ENCODE measurements around the gene RBFOX2. TPM values are rescaled to one million over a fixed set of nuclear protein-coding genes. Genes with fewer than 3 reads are reported as not detected.

The RBFOX2 gene
- total and polyA plus RNA-seq, 2 of the 8 experiments (the other 6 are each of a cell fraction or from before 2014, with no cell fraction given): 121 to 122 TPM

DNA sequence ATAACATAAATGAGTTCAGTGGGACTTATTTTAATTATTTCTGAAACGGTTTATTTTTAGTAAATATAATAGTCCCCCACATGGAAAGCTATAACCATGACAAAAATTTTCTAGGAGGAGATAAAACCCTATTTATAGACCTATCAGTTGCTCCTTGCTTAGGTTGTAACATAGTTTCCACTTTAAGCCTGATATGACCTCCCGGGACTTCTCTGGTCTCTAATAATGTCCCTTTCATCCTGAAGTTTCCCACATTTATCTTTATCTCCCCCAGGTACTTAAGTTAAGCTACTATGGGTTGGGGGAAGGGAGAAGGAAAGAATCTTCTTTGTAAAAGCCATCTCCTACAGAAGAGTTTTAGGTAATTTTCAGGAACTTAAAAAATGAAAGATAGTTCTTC, 117.7 kb downstream of the RBFOX2 start:
- 75% methylated on average over 2 of the region's 2 CpGs; no CpG with 5 or more reads in 1 of the 2 experiments for WGBS, 2 experiments (ENCODE audit: extremely low coverage in 1 of 2, insufficient coverage in 1 of 2, insufficient read length in 1 of 2, insufficient replicate concordance in 2 of 2, low coverage in 1 of 2, low lambda C conversion rate in 2 of 2, missing lambda C conversion rate in 1 of 2)
- no peak for FAIRE-seq

More for the DNA sequence above, 117.7 kb downstream of the RBFOX2 start:
- Histone ChIP-seq H3K79me2 (ENCODE audit: control insufficient read depth in 1 of 2, insufficient read depth in 2 of 2, low read length in 2 of 2) (peaks cover 0 to 80% of the 10 kb centered on the region in 2 experiments; a peak in 3 of 4 replicates), H2AFZ (ENCODE audit: low read length) (no peak overlapping the region), H3K79me1 (ENCODE audit: low read depth, low read length) (no peaks in the 10 kb centered on the region), H3K27ac (ENCODE audit: low read depth, low read length) (no peak overlapping the region), H2BK12ac (ENCODE audit: low read depth, low read length) (no peak overlapping the region), H4K5ac (ENCODE audit: insufficient read length, low read depth, low read length) (no peak overlapping the region), H4K8ac (ENCODE audit: extremely low read depth, insufficient read depth, low read length) (no peak overlapping the region), H3K9ac (replicated peaks in 1 of 4; ENCODE audit: extremely low read depth in 1 of 4, low read depth in 3 of 4, low read length in 3 of 4) (no peak overlapping the region), H3K4me3 (ENCODE audit: extremely low read depth in 1 of 4, insufficient read depth in 2 of 4, low read depth in 3 of 4, low read length in 4 of 4) (no peak overlapping the region), H3K4me2 (ENCODE audit: insufficient read depth in 1 of 2, low read depth in 2 of 2, low read length in 2 of 2) (no peak overlapping the region), H3K4ac (replicated peaks; ENCODE audit: insufficient read length, low read depth, low read length) (no peak overlapping the region), H2BK120ac (replicated peaks; ENCODE audit: low read depth, low read length) (no peak overlapping the region), H2BK20ac (ENCODE audit: low read length) (no peak overlapping the region), H3K18ac (ENCODE audit: extremely low read depth, low read length) (no peak overlapping the region), H4K91ac (replicated peaks; ENCODE audit: insufficient read length, low read length) (no peak overlapping the region), H3K4me1 (replicated peaks in 1 of 4; ENCODE audit: control insufficient read depth in 3 of 4, insufficient read depth in 4 of 4, low read length in 3 of 4) (peaks cover 4 to 16% (median 14%) of the 10 kb centered on the region in 4 experiments; a peak in 5 of 7 replicates), H3K56ac (replicated peaks; ENCODE audit: insufficient read length, low read depth, low read length) (no peak overlapping the region), H2BK15ac (ENCODE audit: low read length) (no peak overlapping the region), H2AK5ac (ENCODE audit: low read depth, low read length) (no peak overlapping the region), H3K14ac (ENCODE audit: insufficient read length) (no peak overlapping the region), H4K20me1 (replicated peaks in 1 of 2; ENCODE audit: control insufficient read depth in 1 of 2, insufficient read depth in 2 of 2, low read length in 2 of 2) (peaks cover 0 to 15% of the 10 kb centered on the region in 2 experiments), H3K23me2 (ENCODE audit: low read depth, low read length) (0 out of 2 replicates have a peak, but pooled peaks cover 3% of the 10 kb centered on the region), H3K36me3 (ENCODE audit: control insufficient read depth in 2 of 4, insufficient read depth in 4 of 4, low read length in 3 of 4) (no peaks in the 10 kb centered on the region), H3K9me3 (ENCODE audit: insufficient read depth in 2 of 2, low read depth in 1 of 2, low read length in 1 of 2) (no peaks in the 10 kb centered on the region), H3K23ac (ENCODE audit: insufficient read length) (no peak overlapping the region), H2BK5ac (ENCODE audit: low read depth, low read length) (no peak overlapping the region), H3K27me3 (replicated peaks in 1 of 4; ENCODE audit: control insufficient read depth in 3 of 4, extremely low read depth in 1 of 4, insufficient read depth in 3 of 4, low read length in 3 of 4) (no peaks in the 10 kb centered on the region)
- TF ChIP-seq JUN (IDR thresholded peaks at IDR 0.05; ENCODE audit: low read depth, low read length) (no peak), RNF2 (IDR thresholded peaks at IDR 0.05; ENCODE audit: borderline replicate concordance, low read depth, low read length, missing control alignments, poor library complexity, severe bottlenecking) (no peak), SP4 (IDR thresholded peaks at IDR 0.05; ENCODE audit: low read length) (no peak), RBBP5 (IDR thresholded peaks at IDR 0.05; ENCODE audit: borderline replicate concordance, low read depth, low read length) (no peak), POLR2AphosphoS5 (IDR thresholded peaks at IDR 0.05; ENCODE audit: low read depth, low read length) (no peak; the same call in 1 of the 2 replicates), NANOG (IDR thresholded peaks at IDR 0.05; ENCODE audit: insufficient read depth, low read depth, low read length, poor library complexity, severe bottlenecking) (no peak)
- DNase-seq (ENCODE audit: low read depth in 1 of 2, low spot score in 2 of 2): no peak
- ChIA-PET CTCF (ENCODE audit: partially characterized antibody) (interaction anchor here (0.7 to 1.3 kb wide), 4 partner anchors 9 to 116 kb away, joined by 3 read pairs; no protein-coding TSS in a partner anchor), POLR2A (ENCODE audit: partially characterized antibody) (interaction anchor here (1.7 kb wide), 1 partner anchor 18 kb away, joined by 3 read pairs; no protein-coding TSS in a partner anchor)

All from H1 (cell line).